A673 (cell line): ENCODE data around the gene FSTL5. TPM values are rescaled to one million over a fixed set of nuclear protein-coding genes. Genes with fewer than 3 reads are reported as not detected.

Experiments
- BruUV-seq: library from RNA; stranded (reverse); fragments of 400-500 nt; replicated peaks from 2 replicates; lab custom pipeline; 2021; lab: Mats Ljungman, UMichigan
- CTCF ChIA-PET: fragments of 300-600 bp; sonication (Branson Sonifier 250); formaldehyde crosslinking; loops from one replicate; lab custom pipeline; 2022; ENCODE audit warnings: antibody characterized with exemption; lab: Charles Lee
- POLR2A ChIA-PET: fragments of 300-600 bp; sonication (Branson Sonifier 250); formaldehyde crosslinking; loops from one replicate; lab custom pipeline; 2022; ENCODE audit warnings: antibody characterized with exemption; ENCODE audit not compliant: low non-redundant PET; lab: Charles Lee
- DNase-seq: peaks from one replicate; pipeline ENCODE4 v3.0.0-alpha.2; 2015; ENCODE audit warnings: low spot score
- H3K27ac ChIP-seq: fragments of 200-600 bp; sonication (generic); 2 replicates; pipeline ENCODE4 v1.5.1; 2016; ENCODE audit warnings: mixed run types, low read depth, mild to moderate bottlenecking, mixed read lengths, antibody characterized with exemption, low read length; ENCODE audit not compliant: poor library complexity, severe bottlenecking
- H3K27me3 ChIP-seq: fragments of 200-600 bp; sonication (generic); replicated peaks from 2 replicates; pipeline ENCODE4 v1.6.1; 2017; ENCODE audit warnings: mixed run types, low read depth, mild to moderate bottlenecking, mixed read lengths, antibody characterized with exemption, low read length; ENCODE audit not compliant: insufficient read depth, poor library complexity
- H3K36me3 ChIP-seq: fragments of 200-600 bp; sonication (generic); 2 replicates; pipeline ENCODE4 v1.6.1; 2016; ENCODE audit warnings: mixed run types, mild to moderate bottlenecking, mixed read lengths, antibody characterized with exemption, low read length; ENCODE audit not compliant: insufficient read depth, poor library complexity, severe bottlenecking
- H3K4me1 ChIP-seq: fragments of 200-600 bp; sonication (generic); 2 replicates; pipeline ENCODE4 v1.6.1; 2017; ENCODE audit warnings: mixed run types, mild to moderate bottlenecking, mixed read lengths, antibody characterized with exemption, low read length; ENCODE audit not compliant: insufficient read depth, poor library complexity, severe bottlenecking
- H3K4me3 ChIP-seq: fragments of 200-600 bp; sonication (generic); 2 replicates; pipeline ENCODE4 v1.5.1; 2016; ENCODE audit warnings: low read depth, mixed run types, mild to moderate bottlenecking, mixed read lengths, low read length; ENCODE audit not compliant: poor library complexity, severe bottlenecking
- H3K9me3 ChIP-seq: fragments of 200-600 bp; sonication (generic); 2 replicates; pipeline ENCODE4 v1.6.1; 2016; ENCODE audit warnings: mixed run types, low read depth, mild to moderate bottlenecking, mixed read lengths, antibody characterized with exemption, low read length; ENCODE audit not compliant: poor library complexity, severe bottlenecking
- CTCF ChIP-seq: fragments of 300-800, 200-600 bp; sonication (generic); conservative IDR thresholded peaks from 2 replicates; pipeline ENCODE4 v1.5.1; 2017; ENCODE audit warnings: low read depth, mild to moderate bottlenecking, antibody characterized with exemption, low read length, moderate library complexity, mixed read lengths
- EZH2 ChIP-seq: fragments of 200-600 bp; sonication (generic); IDR thresholded peaks from 2 replicates; pipeline ENCODE4 v1.6.1; 2017; ENCODE audit warnings: borderline replicate concordance, low read depth, mild to moderate bottlenecking, mixed read lengths, antibody characterized with exemption, low read length; ENCODE audit not compliant: poor library complexity, severe bottlenecking
- intact Hi-C: fragments of 100-400 bp; cut with micrococcal nuclease; formaldehyde crosslinking; loops from one replicate; pipeline ENCODE4 v1.10.0; 2022; ENCODE audit not compliant: unreplicated experiment
- total RNA-seq: library from RNA; stranded (reverse); gene quantifications from 2 replicates; pipeline ENCODE4 v1.2.3, GENCODE V29; 2021

FSTL5 gene
- total RNA-seq, 1 experiment from 2014 or later, result 0.15 TPM

GRCh38 chr4:161816958-161817357 is 346.8 kb downstream of the FSTL5 start:
- H3K27me3 ChIP-seq, result no peaks in the 10 kb centered on the region
- POLR2A ChIA-PET, result no interaction called here
- no peaks in the 10 kb centered on the region for H3K4me1 ChIP-seq

GRCh38 chr4:161815841-161816240 is 348.0 kb downstream of the FSTL5 start:
- ChIA-PET POLR2A (no interaction called here), CTCF (no interaction called here)
- TF ChIP-seq CTCF (no peak), EZH2 (no peak)
- Histone ChIP-seq H3K27ac (no peak overlapping the region), H3K4me3 (no peak overlapping the region), H3K36me3 (no peaks in the 10 kb centered on the region), H3K27me3 (no peaks in the 10 kb centered on the region), H3K9me3 (no peaks in the 10 kb centered on the region), H3K4me1 (no peaks in the 10 kb centered on the region)
- intact Hi-C loops, result loop anchor here (10.0 kb wide), 1 partner anchor 251 kb away; no protein-coding TSS in a partner anchor
- BruUV-seq, result no TSS peak
- DNase-seq, result no peak

More at GRCh38 chr4:161816958-161817357, 346.8 kb downstream of the FSTL5 start:
- no TSS peak for BruUV-seq
- intact Hi-C loops, result loop anchor here (10.0 kb wide), 1 partner anchor 252 kb away; no protein-coding TSS in a partner anchor
- no peaks in the 10 kb centered on the region for H3K9me3 ChIP-seq
- no peak for TF ChIP-seq EZH2
- TF ChIP-seq CTCF, result no peak
- H3K4me3 ChIP-seq, result no peak overlapping the region
- DNase-seq, result no peak
- no peak overlapping the region for H3K27ac ChIP-seq
- CTCF ChIA-PET, result no interaction called here
- H3K36me3 ChIP-seq, result no peaks in the 10 kb centered on the region

- BruUV-seq, result no TSS peak
- no peak for DNase-seq
Observed at GRCh38 chr4:161813889-161814288, 349.9 kb downstream of the FSTL5 start.

More at GRCh38 chr4:161813889-161814288, 349.9 kb downstream of the FSTL5 start:
- H3K9me3 ChIP-seq, result no peaks in the 10 kb centered on the region
- no peaks in the 10 kb centered on the region for H3K27me3 ChIP-seq
- H3K4me3 ChIP-seq, result no peak overlapping the region
- H3K27ac ChIP-seq, result no peak overlapping the region
- intact Hi-C loops, result loop anchor here (10.0 kb wide), 1 partner anchor 249 kb away; no protein-coding TSS in a partner anchor
- no peak for TF ChIP-seq EZH2
- no peak for TF ChIP-seq CTCF
- no peaks in the 10 kb centered on the region for H3K4me1 ChIP-seq
- CTCF ChIA-PET, result no interaction called here
- H3K36me3 ChIP-seq, result no peaks in the 10 kb centered on the region
- POLR2A ChIA-PET, result no interaction called here
